Measurements from ENCODE around the gene PDZD7.

DNA sequence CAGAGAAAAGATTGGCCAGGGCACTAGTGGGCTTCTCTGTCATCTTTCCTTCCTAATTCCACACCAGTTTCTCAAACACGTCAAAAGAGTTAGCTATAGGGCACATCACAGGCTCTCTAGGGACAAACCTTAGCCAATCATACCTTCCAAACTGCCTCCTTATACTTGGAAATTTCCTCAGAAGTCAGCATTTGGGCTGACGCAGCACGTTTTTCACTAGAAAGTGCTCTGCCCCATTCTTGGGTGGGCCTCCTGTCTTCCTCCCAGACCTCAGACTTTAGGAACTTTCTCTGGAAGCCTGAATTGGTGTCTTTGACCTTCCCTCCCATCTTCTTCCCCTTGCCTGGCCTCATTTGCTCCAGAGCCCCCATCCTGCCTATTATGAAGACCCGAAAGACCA lies 11.2 kb upstream of the PDZD7 start:
- TF ChIP-seq, protein P1, sequence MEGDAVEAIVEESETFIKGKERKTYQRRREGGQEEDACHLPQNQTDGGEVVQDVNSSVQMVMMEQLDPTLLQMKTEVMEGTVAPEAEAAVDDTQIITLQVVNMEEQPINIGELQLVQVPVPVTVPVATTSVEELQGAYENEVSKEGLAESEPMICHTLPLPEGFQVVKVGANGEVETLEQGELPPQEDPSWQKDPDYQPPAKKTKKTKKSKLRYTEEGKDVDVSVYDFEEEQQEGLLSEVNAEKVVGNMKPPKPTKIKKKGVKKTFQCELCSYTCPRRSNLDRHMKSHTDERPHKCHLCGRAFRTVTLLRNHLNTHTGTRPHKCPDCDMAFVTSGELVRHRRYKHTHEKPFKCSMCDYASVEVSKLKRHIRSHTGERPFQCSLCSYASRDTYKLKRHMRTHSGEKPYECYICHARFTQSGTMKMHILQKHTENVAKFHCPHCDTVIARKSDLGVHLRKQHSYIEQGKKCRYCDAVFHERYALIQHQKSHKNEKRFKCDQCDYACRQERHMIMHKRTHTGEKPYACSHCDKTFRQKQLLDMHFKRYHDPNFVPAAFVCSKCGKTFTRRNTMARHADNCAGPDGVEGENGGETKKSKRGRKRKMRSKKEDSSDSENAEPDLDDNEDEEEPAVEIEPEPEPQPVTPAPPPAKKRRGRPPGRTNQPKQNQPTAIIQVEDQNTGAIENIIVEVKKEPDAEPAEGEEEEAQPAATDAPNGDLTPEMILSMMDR (IDR thresholded peaks at IDR 0.05; ENCODE audit: low read depth, low read length): no peak
- no peak for TF ChIP-seq POLR2A (IDR thresholded peaks at IDR 0.05; ENCODE audit: extremely low read depth, insufficient read length)
- TF ChIP-seq MYC (IDR thresholded peaks at IDR 0.05; ENCODE audit: low read depth, low read length): no peak

Data from NB4 (cell line).